Omental fat pad (tissue), 4 donors: ENCODE results near the gene BAIAP2. TPM values are rescaled to one million over a fixed set of nuclear protein-coding genes. Genes with fewer than 3 reads are reported as not detected.

Source experiments
- ATAC-seq: fragments of 150-250 bp; one replicate; pipeline ENCODE4 v1.9.1; 2016; ENCODE audit warnings: mild to moderate bottlenecking, moderate library complexity; ENCODE audit not compliant: low FRiP score
- DNase-seq: peaks from one replicate; pipeline ENCODE4 v3.0.0-alpha.2; 2019; ENCODE audit warnings: low spot score
- CTCF ChIP-seq, 3 donors: fragments of 450-650 bp; IDR thresholded peaks; one replicate each; pipeline ENCODE4 v1.5.1; 2016 to 2017; ENCODE audit warnings: antibody characterized with exemption in 3 of 3, mild to moderate bottlenecking in 3 of 3, moderate library complexity in 2 of 3
- total RNA-seq, 4 donors: library from RNA; depleted of rRNA; stranded (reverse); fragments of >200 nt; gene quantifications; one replicate each; pipeline ENCODE4 v1.1.0, GENCODE V29; 2016

The BAIAP2 gene
- total RNA-seq, 4 donors from 2014 or later, result 15.9 to 50.2 (median 36.4) TPM

DNA sequence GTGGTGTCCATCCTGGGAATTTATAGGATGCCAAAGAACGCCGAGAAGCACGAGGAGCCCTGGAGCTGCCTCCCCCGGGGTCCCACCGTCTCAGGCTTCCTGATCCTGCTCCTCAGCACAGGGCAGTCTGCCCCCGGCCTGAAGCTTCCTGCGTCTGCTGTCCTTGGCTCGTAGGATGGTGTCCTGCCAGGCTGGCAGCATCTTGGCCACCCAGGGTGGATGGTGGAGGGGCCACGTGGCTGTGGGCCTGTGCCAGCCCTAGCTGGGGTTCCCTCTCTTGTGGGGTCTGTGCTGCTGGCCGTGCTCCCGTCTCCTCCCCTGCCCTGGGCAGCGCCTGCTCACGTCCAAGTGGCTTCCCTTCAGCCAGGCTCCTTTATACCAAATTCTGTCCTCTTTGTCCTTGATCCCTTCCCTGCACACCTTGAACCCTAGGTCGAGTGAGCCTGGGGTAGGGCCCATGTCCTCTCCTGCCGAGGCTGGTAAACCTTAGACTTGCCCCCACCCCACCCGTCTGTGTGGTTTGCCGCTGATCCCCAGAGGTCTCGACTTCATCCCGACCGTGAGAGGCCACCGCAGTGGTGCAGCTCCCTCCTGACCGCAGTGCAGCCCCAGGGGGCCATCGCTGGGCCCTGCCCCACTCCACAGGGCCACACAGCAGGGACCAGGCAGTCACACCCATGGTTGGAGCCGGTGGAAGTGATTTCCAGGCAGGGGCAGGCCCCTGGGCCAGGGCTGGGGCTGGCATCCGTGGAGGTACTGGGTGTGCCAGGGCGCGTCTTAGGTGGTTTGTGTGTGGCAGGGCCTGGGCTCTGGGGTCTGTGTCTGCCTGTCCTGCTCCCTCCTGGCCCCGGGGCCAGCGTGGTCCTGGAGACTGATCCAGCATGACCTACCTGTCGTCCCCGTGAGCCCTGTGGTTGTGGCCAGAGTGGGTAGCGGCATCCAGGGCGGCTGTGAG, 46.5 kb downstream of the BAIAP2 start:
- ATAC-seq, result no peak
- DNase-seq, result no peak
- no peak for TF ChIP-seq CTCF (IDR thresholded peaks at IDR 0.05)

DNA sequence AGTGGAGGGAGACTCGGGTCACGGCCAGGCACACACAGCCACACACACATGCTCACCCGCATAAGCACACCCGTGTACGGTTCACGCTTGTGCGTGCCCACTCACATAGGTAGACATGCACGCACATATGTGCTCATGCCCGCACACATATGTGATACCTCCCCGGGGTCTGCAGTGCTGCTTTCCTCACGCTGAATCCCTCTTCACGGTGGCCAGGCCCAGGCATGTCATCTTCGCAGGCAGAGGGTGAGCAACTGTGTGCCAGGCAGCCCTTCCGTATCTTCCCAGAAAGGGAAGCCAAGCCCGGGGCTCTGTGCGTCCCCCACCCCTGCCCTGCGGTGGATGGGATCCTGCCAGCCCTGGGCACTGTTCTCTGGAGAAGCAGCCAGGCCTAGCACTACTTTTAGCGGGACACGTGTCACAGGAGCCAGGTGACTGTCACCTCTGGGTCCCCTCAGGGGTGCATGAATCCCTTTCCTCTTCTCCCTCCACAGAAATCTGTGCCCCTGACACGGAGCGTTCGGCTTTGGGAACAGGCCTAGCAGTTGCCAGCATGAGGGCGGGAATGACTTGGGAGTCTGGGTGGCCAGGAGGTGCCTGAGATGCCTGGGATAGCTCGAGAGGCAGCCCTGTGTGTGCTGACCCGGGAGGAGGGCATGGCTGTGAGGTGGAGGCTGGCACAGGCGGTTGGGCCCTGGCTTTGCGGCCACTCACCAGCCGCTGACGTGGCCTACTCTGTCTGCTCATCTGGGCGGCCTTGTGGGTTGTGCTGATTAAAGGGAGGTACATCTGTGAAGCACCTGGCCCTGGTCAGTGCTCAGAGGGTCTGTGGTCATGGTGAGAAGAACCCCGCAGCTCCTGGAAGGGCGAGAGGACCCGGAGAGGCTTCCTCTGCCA, 47.5 kb downstream of the BAIAP2 start:
- no peak for TF ChIP-seq CTCF (IDR thresholded peaks at IDR 0.05)
- no peak for ATAC-seq
- DNase-seq, result no peak

GRCh38 chr17:81083125-81083765, 48.3 kb downstream of the BAIAP2 start:
- no peak for TF ChIP-seq CTCF (IDR thresholded peaks at IDR 0.05)
- DNase-seq (no peak), ATAC-seq (no peak)

- DNase-seq (no peak), ATAC-seq (no peak)
- TF ChIP-seq CTCF (IDR thresholded peaks at IDR 0.05), result no peak
Observed at GRCh38 chr17:81084680-81085419, 49.9 kb downstream of the BAIAP2 start.

- no peak for TF ChIP-seq CTCF (IDR thresholded peaks at IDR 0.05)
- DNase-seq (no peak), ATAC-seq (no peak)
Observed at GRCh38 chr17:81085420-81085911, 50.5 kb downstream of the BAIAP2 start.
